GM23338 (cell line): ENCODE data around the gene KLF11. TPM values are rescaled to one million over a fixed set of nuclear protein-coding genes. Genes with fewer than 3 reads are reported as not detected.

Experiments
- ATAC-seq: fragments of 200-7000 bp; cut with Tn5 transposase; 3 replicates; pipeline ENCODE4 v1.9.1; 2020
- DNase-seq: peaks from one replicate; pipeline ENCODE4 v3.0.0-alpha.2; 2015; ENCODE audit warnings: low spot score
- H2AFZ ChIP-seq: fragments of 200-600 bp; sonication (generic); 2 replicates; pipeline ENCODE4 v1.8.0; 2016; ENCODE audit warnings: antibody characterized with exemption, mild to moderate bottlenecking, moderate library complexity
- H3F3A ChIP-seq: fragments of 200-600 bp; sonication (generic); replicated peaks from 2 replicates; pipeline ENCODE4 v1.8.0; 2017; ENCODE audit warnings: antibody characterized with exemption, mixed run types, low read depth
- H3K27ac ChIP-seq: fragments of 200-600 bp; sonication (generic); 2 replicates; pipeline ENCODE4 v1.6.1; 2016; ENCODE audit warnings: low read depth
- H3K27me3 ChIP-seq: fragments of 200-600 bp; sonication (generic); 2 replicates; pipeline ENCODE4 v1.8.0; 2016; ENCODE audit warnings: mild to moderate bottlenecking, mixed run types, moderate library complexity; ENCODE audit not compliant: insufficient read depth
- H3K36me3 ChIP-seq: fragments of 200-600 bp; sonication (generic); 2 replicates; pipeline ENCODE4 v1.8.0; 2016; ENCODE audit warnings: mild to moderate bottlenecking; ENCODE audit not compliant: insufficient read depth
- H3K4me1 ChIP-seq: fragments of 200-600 bp; sonication (generic); 2 replicates; pipeline ENCODE4 v1.8.0; 2016; ENCODE audit warnings: mild to moderate bottlenecking, moderate library complexity; ENCODE audit not compliant: insufficient read depth
- H3K4me2 ChIP-seq: fragments of 200-600 bp; sonication (generic); 2 replicates; pipeline ENCODE4 v1.7.1; 2017; ENCODE audit warnings: mixed run types
- H3K4me3 ChIP-seq: fragments of 200-600 bp; sonication (generic); 2 replicates; pipeline ENCODE4 v1.6.1; 2016; ENCODE audit warnings: mixed run types
- H3K79me2 ChIP-seq: fragments of 200-600 bp; sonication (generic); replicated peaks from 2 replicates; pipeline ENCODE4 v1.8.0; 2017; ENCODE audit warnings: mild to moderate bottlenecking; ENCODE audit not compliant: insufficient read depth
- H3K9me2 ChIP-seq: fragments of 200-600 bp; sonication (generic); 2 replicates; pipeline ENCODE4 v1.8.0; 2017; ENCODE audit not compliant: insufficient read depth
- H4K20me1 ChIP-seq: fragments of 200-600 bp; sonication (generic); replicated peaks from 2 replicates; pipeline ENCODE4 v1.8.0; 2017; ENCODE audit warnings: mild to moderate bottlenecking; ENCODE audit not compliant: insufficient read depth
- H3K27ac Mint-ChIP-seq: 2 replicates; pipeline ENCODE4 v1.8.0; 2020; ENCODE audit warnings: inconsistent platforms, mild to moderate bottlenecking, moderate library complexity, mixed read lengths
- H3K27me3 Mint-ChIP-seq: 3 replicates; pipeline ENCODE4 v1.8.0; 2022; ENCODE audit warnings: low read depth, mild to moderate bottlenecking, moderate library complexity, mixed read lengths, inconsistent platforms; ENCODE audit not compliant: insufficient read depth, poor library complexity
- H3K36me3 Mint-ChIP-seq: 3 replicates; pipeline ENCODE4 v1.8.0; 2021; ENCODE audit warnings: low read depth, mild to moderate bottlenecking, inconsistent platforms, moderate library complexity, mixed read lengths
- H3K4me1 Mint-ChIP-seq: 3 replicates; pipeline ENCODE4 v1.8.0; 2020; ENCODE audit warnings: mild to moderate bottlenecking, inconsistent platforms, mixed read lengths
- H3K4me3 Mint-ChIP-seq: 3 replicates; pipeline ENCODE4 v1.8.0; 2021; ENCODE audit warnings: moderate library complexity, mild to moderate bottlenecking, inconsistent platforms, mixed read lengths
- H3K9me3 Mint-ChIP-seq: 3 replicates; pipeline ENCODE4 v1.8.0; 2020; ENCODE audit warnings: moderate library complexity, mild to moderate bottlenecking, inconsistent platforms, mixed read lengths
- ZNF462 ChIP-seq: fragments of 250-450 bp; sonication (Bioruptor Pico); IDR thresholded peaks from 2 replicates; pipeline ENCODE4 v1.5.0; 2020; ENCODE audit warnings: mild to moderate bottlenecking, moderate library complexity
- polyA plus RNA-seq: library from polyadenylated mRNA; unstranded; fragments of >200 nt; fragmentation: Nextera tagmentation; extraction: Ambion mirVana; gene quantifications from 2 replicates; pipeline ENCODE4 v1.2.1, GENCODE V29; 2016
- total RNA-seq: library from RNA; depleted of rRNA; stranded (reverse); fragments of >200 nt; shearing (Covaris generic); gene quantifications from 2 replicates; pipeline ENCODE4 v1.2.3, GENCODE V29; 2014

The KLF11 gene
- total and polyA plus RNA-seq, 2 experiments from 2014 or later: 1.4 to 5.6 TPM

GRCh38 chr2:10085668-10086059 lies 42.3 kb downstream of the KLF11 start (continued):
- TF ChIP-seq ZNF462 (CRISPR knock-in tag): no peak

- H3K4me2 ChIP-seq: no peak overlapping the region
- no peaks in the 10 kb centered on the region for H3K36me3 ChIP-seq
- H2AFZ ChIP-seq: no peak overlapping the region
- TF ChIP-seq ZNF462 (CRISPR knock-in tag): no peak
- H3K79me2 ChIP-seq: no peaks in the 10 kb centered on the region
- DNase-seq: no peak
- Mint-ChIP-seq H3K36me3 (no peaks in the 10 kb centered on the region), H3K4me1 (peaks cover 16% of the 10 kb centered on the region), H3K4me3 (no peak overlapping the region), H3K27ac (no peak overlapping the region), H3K9me3 (0 out of 3 replicates have a peak, but pooled peaks cover under 1% of the 10 kb centered on the region), H3K27me3 (peaks cover 8% of the 10 kb centered on the region)
- peaks cover 2% of the 10 kb centered on the region; the same call in 1 of the 2 replicates for H3K27me3 ChIP-seq
- no peaks in the 10 kb centered on the region for H3K9me2 ChIP-seq
- H4K20me1 ChIP-seq: no peaks in the 10 kb centered on the region
- H3K27ac ChIP-seq: no peak overlapping the region
- no peaks in the 10 kb centered on the region for H3F3A ChIP-seq
- H3K4me3 ChIP-seq: no peak overlapping the region
- H3K4me1 ChIP-seq: no peaks in the 10 kb centered on the region
- no peak for ATAC-seq
Measured at GRCh38 chr2:10086950-10087349, 43.6 kb downstream of the KLF11 start.
